22Rv1 (cell line): Measurements from ENCODE around the gene PDZRN4.

Source experiments
- ZFX ChIP-seq: fragments of 450-650 bp; IDR thresholded peaks from 2 replicates; pipeline ENCODE4 v1.6.1; 2017; ENCODE audit warnings: antibody characterized with exemption, borderline replicate concordance
- TF ChIP-seq, protein P1 (sequence below): fragments of 450-650 bp; IDR thresholded peaks from 2 replicates; pipeline ENCODE4 v1.5.1; 2017; ENCODE audit warnings: mild to moderate bottlenecking

DNA sequence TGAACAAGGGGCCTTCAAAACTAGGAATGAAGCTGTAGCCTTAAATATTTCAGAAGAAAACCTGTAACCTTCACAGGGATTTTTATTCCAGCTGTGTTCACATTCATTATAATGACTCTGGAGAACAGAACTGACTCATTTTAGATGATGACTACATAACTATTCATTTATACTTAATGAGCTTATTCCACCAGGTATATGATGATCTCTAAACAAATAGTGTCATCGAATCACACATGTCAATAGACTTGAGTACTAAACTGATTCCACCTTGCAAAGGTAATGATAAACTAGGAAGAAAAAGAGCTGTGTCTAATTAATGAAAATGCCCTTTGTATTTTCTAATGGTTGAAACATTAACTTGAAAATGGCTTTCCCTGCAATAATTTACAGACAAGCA, 433.2 kb downstream of the PDZRN4 start:
- TF ChIP-seq, protein P1, sequence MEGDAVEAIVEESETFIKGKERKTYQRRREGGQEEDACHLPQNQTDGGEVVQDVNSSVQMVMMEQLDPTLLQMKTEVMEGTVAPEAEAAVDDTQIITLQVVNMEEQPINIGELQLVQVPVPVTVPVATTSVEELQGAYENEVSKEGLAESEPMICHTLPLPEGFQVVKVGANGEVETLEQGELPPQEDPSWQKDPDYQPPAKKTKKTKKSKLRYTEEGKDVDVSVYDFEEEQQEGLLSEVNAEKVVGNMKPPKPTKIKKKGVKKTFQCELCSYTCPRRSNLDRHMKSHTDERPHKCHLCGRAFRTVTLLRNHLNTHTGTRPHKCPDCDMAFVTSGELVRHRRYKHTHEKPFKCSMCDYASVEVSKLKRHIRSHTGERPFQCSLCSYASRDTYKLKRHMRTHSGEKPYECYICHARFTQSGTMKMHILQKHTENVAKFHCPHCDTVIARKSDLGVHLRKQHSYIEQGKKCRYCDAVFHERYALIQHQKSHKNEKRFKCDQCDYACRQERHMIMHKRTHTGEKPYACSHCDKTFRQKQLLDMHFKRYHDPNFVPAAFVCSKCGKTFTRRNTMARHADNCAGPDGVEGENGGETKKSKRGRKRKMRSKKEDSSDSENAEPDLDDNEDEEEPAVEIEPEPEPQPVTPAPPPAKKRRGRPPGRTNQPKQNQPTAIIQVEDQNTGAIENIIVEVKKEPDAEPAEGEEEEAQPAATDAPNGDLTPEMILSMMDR, result no peak
- no peak for TF ChIP-seq ZFX
